BLaER1 treated with 17β-estradiol and CSF1 and Interleukin-3, amounts not matched to agents 10 nM and 100 nM (cell line): ENCODE measurements around the gene KCP.

Experiments
- H3K27ac ChIP-seq, 11 experiments: shearing (Covaris generic); formaldehyde crosslinking; 2 replicates each; pipeline ENCODE4 v1.8.1; 2022
- H3K27me3 ChIP-seq, 11 experiments: shearing (Covaris generic); formaldehyde crosslinking; 2 replicates each; pipeline ENCODE4 v1.8.1; 2022
- H3K36me3 ChIP-seq, 11 experiments: shearing (Covaris generic); formaldehyde crosslinking; 2 replicates each; pipeline ENCODE4 v1.8.1; 2022
- H3K4me1 ChIP-seq, 10 experiments: shearing (Covaris generic); formaldehyde crosslinking; 2 replicates each; pipeline ENCODE4 v1.8.1; 2022
- H3K4me2 ChIP-seq, 11 experiments: shearing (Covaris generic); formaldehyde crosslinking; 2 replicates each; pipeline ENCODE4 v1.8.1; 2022
- H3K4me3 ChIP-seq, 10 experiments: shearing (Covaris generic); formaldehyde crosslinking; 2 replicates each; pipeline ENCODE4 v1.8.1; 2022
- H3K9ac ChIP-seq, 11 experiments: shearing (Covaris generic); formaldehyde crosslinking; 2 replicates each; pipeline ENCODE4 v1.8.1; 2022
- H3K9me3 ChIP-seq, 11 experiments: shearing (Covaris generic); formaldehyde crosslinking; replicated peaks in 1 of 11; 2 replicates each; pipeline ENCODE4 v1.8.1; 2022
- H4K20me1 ChIP-seq, 11 experiments: shearing (Covaris generic); formaldehyde crosslinking; 2 replicates each; pipeline ENCODE4 v1.8.1; 2022
- Cebpa-rat ChIP-seq, 11 experiments: shearing (Covaris generic); IDR thresholded peaks; 2 replicates each; pipeline ENCODE4 v1.8.1; 2022

KCP gene

DNA sequence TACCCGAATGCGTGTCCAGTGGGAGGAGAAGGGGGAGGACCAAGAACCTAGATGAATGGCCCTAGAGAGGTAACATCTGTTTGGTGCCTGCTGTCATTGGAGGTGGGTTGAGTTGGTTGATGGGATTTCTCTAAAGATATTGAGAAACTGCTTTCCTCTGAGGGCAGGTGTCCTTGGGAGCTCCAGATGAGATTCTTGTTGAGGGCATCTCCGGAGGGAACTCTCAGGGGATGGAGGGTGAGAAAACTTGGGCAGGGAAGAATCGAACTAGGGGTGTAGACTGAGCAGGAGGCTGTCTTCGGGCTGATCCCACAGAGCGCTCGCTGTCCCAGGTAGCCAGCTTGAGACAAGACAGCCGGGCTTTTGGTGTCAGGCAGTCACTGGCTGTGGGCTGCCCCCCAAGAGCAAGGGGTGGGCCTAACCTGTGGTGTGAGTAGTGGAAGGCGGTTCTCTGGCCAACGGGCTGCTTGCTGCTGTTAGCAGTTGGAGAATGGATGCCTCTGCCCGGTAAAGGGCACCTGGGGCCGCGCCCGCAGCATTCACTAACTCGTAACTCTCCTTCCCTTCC lies 30.9 kb upstream of the KCP start:
- Histone ChIP-seq H3K27ac (peak overlapping the region in 10 of 11 experiments; percentile 49 to 77 (median 65); a peak in 16 of 22 replicates), H3K4me3 (peak overlapping the region in 7 of 10 experiments; percentile 23 to 92 (median 77); a peak in 11 of 20 replicates), H3K36me3 (peaks cover 0 to 50% (median 0%) of the 10 kb centered on the region in 11 experiments; a peak in 7 of 22 replicates), H3K9me3 (no peaks in the 10 kb centered on the region), H3K4me1 (peaks cover 61 to 84% (median 72%) of the 10 kb centered on the region in 10 experiments), H3K9ac (peak overlapping the region in 8 of 11 experiments; percentile 26 to 90 (median 47); a peak in 13 of 22 replicates), H3K27me3 (peaks cover 10 to 39% (median 35%) of the 10 kb centered on the region in 11 experiments; a peak in 21 of 22 replicates), H3K4me2 (peak overlapping the region; percentile 88 to 99 (median 96)), H4K20me1 (peaks cover 0 to 53% (median 4%) of the 10 kb centered on the region in 11 experiments; a peak in 11 of 22 replicates)
- no peak for TF ChIP-seq Cebpa-rat (IDR thresholded peaks at IDR 0.05)

DNA sequence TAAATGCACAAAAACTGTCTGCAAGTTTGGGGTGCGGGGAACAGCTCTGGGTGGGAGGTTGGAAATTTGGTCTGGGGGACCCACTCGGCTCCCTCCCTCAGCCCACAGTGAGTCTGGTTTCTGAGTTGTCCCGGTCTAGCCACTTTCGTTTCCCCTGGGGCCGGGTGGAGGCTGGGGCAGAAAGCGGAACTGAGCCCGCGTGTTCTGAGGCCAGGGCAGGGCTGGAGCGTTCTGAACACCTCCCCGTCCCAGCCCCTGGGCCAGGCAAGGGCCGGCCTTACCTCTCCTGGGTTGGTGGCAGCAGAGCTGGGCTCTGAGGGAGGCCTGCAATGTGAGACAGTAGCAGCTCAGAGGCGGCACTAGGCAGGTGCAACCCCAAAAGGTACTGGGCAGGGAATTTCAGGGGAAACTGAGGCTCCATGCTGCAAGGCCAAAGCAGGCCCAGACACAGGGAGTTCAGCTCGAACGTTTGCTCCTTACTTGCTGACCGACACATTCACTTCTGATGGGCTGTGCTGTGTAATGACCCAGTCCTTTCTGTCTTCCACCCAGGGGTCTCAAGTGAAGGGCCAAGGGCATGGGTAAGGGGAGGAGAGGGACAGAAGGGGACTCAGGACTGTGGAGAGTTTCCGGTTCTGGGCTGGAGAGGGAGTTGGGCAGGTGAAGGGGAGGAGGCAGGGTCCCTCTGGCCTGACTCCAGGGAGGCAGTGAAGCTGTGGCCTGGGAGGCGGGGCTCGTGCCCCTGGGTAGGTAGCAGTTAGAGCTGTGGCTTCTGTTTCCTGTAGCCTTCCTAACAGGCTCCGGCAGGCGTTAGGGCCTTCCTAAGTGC lies 30.2 kb upstream of the KCP start:
- Histone ChIP-seq H3K36me3 (peaks cover 0 to 43% (median 0%) of the 10 kb centered on the region in 11 experiments; a peak in 7 of 22 replicates), H4K20me1 (peaks cover 0 to 46% (median 4%) of the 10 kb centered on the region in 11 experiments; a peak in 11 of 22 replicates), H3K9me3 (no peaks in the 10 kb centered on the region), H3K9ac (peak overlapping the region; percentile 26 to 90 (median 45); a peak in 19 of 22 replicates), H3K27ac (peak overlapping the region; percentile 4 to 77 (median 69); a peak in 19 of 22 replicates), H3K4me1 (peaks cover 61 to 86% (median 68%) of the 10 kb centered on the region in 10 experiments), H3K4me2 (peak overlapping the region; percentile 88 to 99 (median 96)), H3K27me3 (peaks cover 15 to 46% (median 42%) of the 10 kb centered on the region in 11 experiments; a peak in 21 of 22 replicates), H3K4me3 (peak overlapping the region in 8 of 10 experiments; percentile 13 to 92 (median 62); a peak in 15 of 20 replicates)
- TF ChIP-seq Cebpa-rat (IDR thresholded peaks at IDR 0.05): no peak

DNA sequence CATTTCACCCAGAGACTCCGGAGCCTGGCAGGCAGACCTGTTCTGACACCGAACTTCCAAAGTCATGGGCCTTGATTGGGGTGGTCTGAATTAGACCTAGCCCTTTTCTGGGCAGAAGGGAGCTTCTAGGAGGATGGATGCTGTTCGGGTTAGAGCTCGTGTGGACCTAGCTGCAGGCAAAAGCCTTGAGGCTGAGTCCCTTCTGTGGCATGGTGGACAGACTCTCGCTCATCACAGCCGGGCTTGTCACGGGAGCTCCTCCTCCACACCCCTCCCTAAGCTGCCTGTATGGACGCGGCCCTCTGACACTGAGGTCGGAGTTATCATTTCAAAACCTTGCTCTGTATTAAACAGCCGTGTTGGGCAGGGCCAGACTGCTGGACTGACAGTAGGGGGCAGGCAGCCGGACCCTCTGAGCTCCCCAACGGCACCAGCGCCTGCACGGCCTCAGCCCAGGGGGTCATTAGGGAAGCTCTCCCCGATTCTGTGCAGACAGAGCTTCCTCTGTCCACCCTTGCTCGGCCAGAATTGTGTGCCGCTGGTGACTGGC lies 29.4 kb upstream of the KCP start:
- Histone ChIP-seq H3K27ac (peak overlapping the region in 9 of 11 experiments; percentile 32 to 77 (median 72); a peak in 17 of 22 replicates), H3K4me1 (peaks cover 61 to 89% (median 71%) of the 10 kb centered on the region in 10 experiments), H3K27me3 (peaks cover 18 to 53% (median 50%) of the 10 kb centered on the region in 11 experiments; a peak in 21 of 22 replicates), H3K4me3 (peak overlapping the region in 7 of 10 experiments; percentile 13 to 92 (median 77); a peak in 15 of 20 replicates), H3K9ac (peak overlapping the region in 10 of 11 experiments; percentile 18 to 90 (median 51); a peak in 15 of 22 replicates), H3K36me3 (peaks cover 0 to 35% (median 0%) of the 10 kb centered on the region in 11 experiments; a peak in 6 of 22 replicates), H3K9me3 (no peaks in the 10 kb centered on the region), H4K20me1 (peaks cover 0 to 38% (median 4%) of the 10 kb centered on the region in 11 experiments; a peak in 11 of 22 replicates), H3K4me2 (peak overlapping the region; percentile 88 to 99 (median 96))
- no peak for TF ChIP-seq Cebpa-rat (IDR thresholded peaks at IDR 0.05)

DNA sequence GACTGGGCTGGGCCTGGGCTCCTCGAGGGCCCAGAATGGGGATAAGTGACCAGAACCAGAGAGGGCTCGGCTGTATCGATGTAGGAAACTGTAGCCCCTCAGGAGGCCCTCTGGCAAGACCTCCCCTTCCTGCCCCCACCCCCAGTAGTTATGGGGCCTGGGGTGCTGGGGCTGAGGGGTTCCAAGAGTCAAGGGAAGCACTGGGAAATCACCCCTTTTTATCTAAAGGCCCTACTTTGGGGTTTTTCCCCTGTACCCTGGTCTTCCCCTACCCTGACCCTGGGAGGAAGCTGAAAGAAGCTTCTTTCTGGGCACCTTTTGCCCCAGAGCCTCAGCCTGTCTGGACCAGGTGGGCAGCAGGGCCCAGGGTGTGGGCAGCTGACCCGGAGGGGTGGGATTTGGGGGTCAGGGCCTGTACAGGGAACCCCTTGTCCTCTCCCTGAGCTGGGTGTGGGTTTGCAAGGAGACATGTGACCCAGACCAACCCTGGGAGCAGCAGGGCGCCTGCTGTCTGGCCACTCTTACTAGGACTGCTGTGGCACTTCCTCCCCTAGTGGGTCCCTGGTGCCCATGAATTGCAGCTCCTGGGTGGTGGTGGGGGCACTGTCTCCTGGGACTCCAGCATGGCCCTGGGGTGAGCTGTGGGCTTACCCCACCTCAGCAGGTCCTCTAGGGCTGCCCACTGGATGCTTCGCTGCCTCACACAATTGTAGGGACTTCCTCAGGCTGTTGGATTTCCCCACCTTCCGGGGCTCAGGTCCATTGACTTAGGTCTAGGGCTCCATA lies 28.8 kb upstream of the KCP start:
- peaks cover 0 to 28% (median 0%) of the 10 kb centered on the region in 11 experiments; a peak in 5 of 22 replicates for H3K36me3 ChIP-seq
- H3K4me3 ChIP-seq: peak overlapping the region in 7 of 10 experiments; percentile 13 to 92 (median 77); a peak in 12 of 20 replicates
- H4K20me1 ChIP-seq: peaks cover 0 to 31% (median 4%) of the 10 kb centered on the region in 11 experiments; a peak in 9 of 22 replicates
- H3K27me3 ChIP-seq: peaks cover 18 to 60% (median 54%) of the 10 kb centered on the region in 11 experiments; a peak in 21 of 22 replicates
- peak overlapping the region in 7 of 11 experiments; percentile 13 to 90 (median 56); a peak in 10 of 22 replicates for H3K9ac ChIP-seq
- no peaks in the 10 kb centered on the region for H3K9me3 ChIP-seq
- no peak for TF ChIP-seq Cebpa-rat (IDR thresholded peaks at IDR 0.05)
- peaks cover 60 to 89% (median 71%) of the 10 kb centered on the region in 10 experiments for H3K4me1 ChIP-seq
- H3K27ac ChIP-seq: peak overlapping the region in 5 of 11 experiments; percentile 69 to 77 (median 72); a peak in 11 of 22 replicates
- H3K4me2 ChIP-seq: peak overlapping the region; percentile 88 to 99 (median 96)

DNA sequence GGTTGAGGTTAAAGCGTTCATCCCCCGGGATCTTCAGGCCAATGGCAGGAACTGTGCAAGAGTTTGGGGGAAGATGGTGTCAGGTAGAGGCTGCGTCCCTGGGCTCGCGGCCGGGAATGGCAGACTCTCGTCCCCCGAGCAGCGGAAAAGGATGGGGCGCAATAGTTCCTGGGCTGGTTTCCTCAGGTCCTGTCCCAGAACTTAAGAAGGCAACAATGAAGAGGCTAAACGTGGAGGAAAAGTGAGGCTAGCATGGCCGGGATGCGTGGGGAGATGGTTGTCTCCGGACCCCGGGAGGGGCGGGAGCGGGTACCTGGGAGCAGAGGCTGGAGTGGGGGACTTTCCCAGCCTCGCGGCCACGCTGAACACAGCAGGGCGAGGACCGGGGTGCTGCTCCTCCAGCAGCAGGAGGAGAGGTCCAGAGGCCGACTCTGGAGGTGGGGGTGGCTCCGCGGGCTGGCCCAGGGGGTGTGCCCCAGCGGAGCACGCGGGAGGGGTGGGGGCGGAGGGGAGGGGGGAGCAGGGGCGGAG lies 28.1 kb upstream of the KCP start:
- Histone ChIP-seq H4K20me1 (peaks cover 0 to 25% (median 4%) of the 10 kb centered on the region in 11 experiments; a peak in 9 of 22 replicates), H3K27me3 (peaks cover 18 to 61% (median 54%) of the 10 kb centered on the region in 11 experiments; a peak in 21 of 22 replicates), H3K36me3 (peaks cover 0 to 22% (median 0%) of the 10 kb centered on the region in 11 experiments; a peak in 5 of 22 replicates), H3K4me2 (peak overlapping the region; percentile 88 to 99 (median 95)), H3K27ac (peak overlapping the region in 5 of 11 experiments; percentile 29 to 85 (median 71); a peak in 8 of 22 replicates), H3K9me3 (no peaks in the 10 kb centered on the region), H3K4me3 (peak overlapping the region; percentile 58 to 92 (median 64)), H3K9ac (peak overlapping the region in 10 of 11 experiments; percentile 42 to 93 (median 66); a peak in 20 of 22 replicates), H3K4me1 (peaks cover 61 to 89% (median 71%) of the 10 kb centered on the region in 10 experiments)
- no peak for TF ChIP-seq Cebpa-rat (IDR thresholded peaks at IDR 0.05)

DNA sequence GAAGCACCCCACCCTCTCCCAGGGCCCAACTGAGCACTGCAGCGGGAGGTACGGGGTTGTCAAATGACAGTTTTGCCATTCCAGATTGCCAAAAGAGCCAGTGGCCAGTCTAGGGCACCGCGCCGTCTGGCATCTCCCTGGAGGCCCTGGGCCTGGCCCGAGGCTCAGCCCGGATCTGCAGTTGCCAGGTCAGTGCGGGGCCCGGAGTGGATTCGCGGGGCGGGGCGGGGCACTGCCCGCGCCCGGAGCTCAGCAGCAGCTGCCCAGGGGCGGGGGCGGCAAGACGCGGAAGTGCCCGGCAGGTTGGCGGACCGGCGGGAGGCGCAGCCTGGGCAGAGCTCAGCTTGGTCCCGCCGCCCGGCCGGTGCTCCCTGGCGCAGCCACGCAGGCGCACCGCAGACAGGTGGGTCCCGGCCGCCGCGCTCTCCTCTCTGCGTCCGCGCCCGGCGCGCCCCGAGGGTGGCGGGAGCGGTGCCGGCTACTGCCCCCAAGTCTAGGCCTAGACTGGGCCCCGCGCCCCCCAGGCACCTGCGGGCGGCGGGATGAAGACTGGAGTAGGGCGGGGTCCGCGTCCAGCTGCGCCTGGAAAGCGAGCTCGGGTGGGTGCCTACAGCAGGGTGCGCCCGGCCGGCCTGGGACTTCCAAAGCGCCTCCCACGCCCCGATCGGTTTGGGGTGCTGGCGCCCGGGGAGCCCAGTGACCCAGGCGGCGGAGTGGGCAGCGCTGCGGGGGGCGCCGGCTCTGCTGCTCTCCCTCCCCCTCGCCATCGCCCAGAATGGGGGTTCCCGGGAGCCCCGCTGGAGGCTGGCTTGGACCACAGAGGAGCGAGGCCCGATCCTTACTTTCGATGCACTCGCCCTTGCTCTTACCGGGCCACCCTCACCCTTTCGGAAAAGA lies 27.4 kb upstream of the KCP start, which contains the start of gene IRF5:
Gene IRF5, plus strand, starts transcription at position 281 of the 897 bp plus-strand sequence. CDS start 4,155 bp downstream, outside the sequence.
- peaks cover 68 to 89% (median 76%) of the 10 kb centered on the region in 10 experiments for H3K4me1 ChIP-seq
- H3K4me2 ChIP-seq: peak within 1 kb of the TSS; percentile 88 to 99 (median 95)
- H3K27ac ChIP-seq: peak within 1 kb of the TSS in 7 of 11 experiments; percentile 7 to 85 (median 58); a peak in 11 of 22 replicates
- peak within 1 kb of the TSS; percentile 58 to 92 (median 64) for H3K4me3 ChIP-seq
- peaks cover 0 to 15% (median 0%) of the 10 kb centered on the region in 11 experiments; a peak in 5 of 22 replicates for H3K36me3 ChIP-seq
- no peaks in the 10 kb centered on the region for H3K9me3 ChIP-seq
- H3K9ac ChIP-seq: peak within 1 kb of the TSS; percentile 31 to 93 (median 61)
- TF ChIP-seq Cebpa-rat (IDR thresholded peaks at IDR 0.05): no peak
- H3K27me3 ChIP-seq: peaks cover 18 to 61% (median 54%) of the 10 kb centered on the region in 11 experiments; a peak in 21 of 22 replicates
- peaks cover 0 to 17% (median 4%) of the 10 kb centered on the region in 11 experiments; a peak in 8 of 22 replicates for H4K20me1 ChIP-seq
